Pancreas (tissue), 10 donors: ENCODE measurements around the gene CYB5R3. TPM values are rescaled to one million over a fixed set of nuclear protein-coding genes. Genes with fewer than 3 reads are reported as not detected.
A peak's percentile ranks its signal among the peaks of the same experiment; 100 is the strongest.

Source experiments
- ATAC-seq, 4 donors: fragments of 200-7000 bp; cut with Tn5 transposase; one replicate each; pipeline versions ENCODE4 v1.8.0 to v1.9.1; 2020; ENCODE audit warnings: mild to moderate bottlenecking in 4 of 4, moderate library complexity in 4 of 4
- DNase-seq, 6 donors: peaks; one replicate each; pipeline ENCODE4 v3.0.0-alpha.2; 2020
- FAIRE-seq: peaks from 2 replicates; lab custom pipeline; 2012; peaks lifted over from hg19 to GRCh38; lab: Jason Lieb, UNC
- H3K27ac ChIP-seq, 4 donors: fragments of 200-600 bp; sonication (generic); 1 replicate in 3 of 4; 2 replicates in 1 of 4; pipeline versions ENCODE4 v1.5.0 to v1.8.0; 2020
- H3K27me3 ChIP-seq, 4 donors: fragments of 200-600 bp; one replicate each; pipeline ENCODE4 v1.8.0; 2021
- H3K36me3 ChIP-seq, 3 donors: fragments of 200-600 bp; sonication (generic) in 1 of 3; one replicate each; pipeline versions ENCODE4 v1.5.0 to v1.8.0; 2020 to 2021
- H3K4me1 ChIP-seq, 3 donors: fragments of 200-600 bp; one replicate each; pipeline ENCODE4 v1.8.0; 2021
- H3K4me3 ChIP-seq, 4 donors: fragments of 200-600 bp; sonication (generic) in 2 of 4; one replicate each; pipeline versions ENCODE4 v1.5.0 to v1.8.0; 2020 to 2021
- H3K9me3 ChIP-seq, 4 donors: fragments of 200-600 bp; one replicate each; pipeline ENCODE4 v1.8.0; 2021
- CTCF ChIP-seq, 4 donors: fragments of 200-600 bp; sonication (generic) in 3 of 4; IDR thresholded peaks; one replicate each; pipeline versions ENCODE4 v1.5.0 to v1.8.0; 2021; ENCODE audit warnings: antibody characterized with exemption in 4 of 4
- WGBS, 2 donors: extraction: QIAGEN DNeasy Blood & Tissue Kit; methylation state at CpG; one replicate each; pipeline ENCODE4 v1.1.7; 2013; 5-methylcytosine and 5-hydroxymethylcytosine counted together
- intact Hi-C, 3 donors: fragments of 100-400 bp; cut with DNase I; formaldehyde crosslinking; loops; one replicate each; pipeline versions ENCODE4 v1.11.1 to v1.14.2; 2022
- polyA plus RNA-seq, 2 donors: library from polyadenylated mRNA; stranded (reverse); fragments of 200-250 nt; gene quantifications; one replicate each; pipeline ENCODE4 v1.2.3, GENCODE V29; 2013
- total RNA-seq, 6 donors: library from RNA; stranded (reverse); fragmentation: NEBNext Ultra II Directional in 4 of 6; extraction: Animal tissue kit (Norgen Biotek cat#: 25700) in 4 of 6; gene quantifications; one replicate each; pipeline versions ENCODE4 v1.2.1 to v1.2.4, GENCODE V29; 2021 to 2023
- donor health status: healthy with polysubstance abuse.
- donor health status: DM: no; HTN: no; CAD: no; lungs with moderate emphysema.
- donor health status: DM: no; HTN: no; CAD: no.
- donor health status: control.
- donor health status: control.
- donor health status: Bipolar disorder and iron deficiency.
- donor health status: DM: yes; HTN: yes; CAD: no.
- donor health status: DM: no; HTN: no; CAD: no.
- donor health status: DM: no; HTN: no; CAD: no.
- donor health status: DM: yes; HTN: yes; CAD: no.

The CYB5R3 gene
- total and polyA plus RNA-seq, 8 donors, result 32.6 to 105 (median 50.4) TPM

- Histone ChIP-seq H3K9me3 (no peaks in the 10 kb centered on the region), H3K27ac (no peak overlapping the region), H3K4me3 (no peak overlapping the region), H3K4me1 (peaks cover 7 to 14% (median 11%) of the 10 kb centered on the region in 3 donors), H3K36me3 (peaks cover 0 to 11% (median 6%) of the 10 kb centered on the region in 3 donors), H3K27me3 (no peaks in the 10 kb centered on the region)
- WGBS, 2 donors, result 87 to 91% methylated on average over 9 of the region's 9 CpGs
- no peak for FAIRE-seq
- TF ChIP-seq CTCF (IDR thresholded peaks at IDR 0.05), result no peak
- intact Hi-C loops, result no loop called here
- ATAC-seq, result no peak
- DNase-seq, result no peak
These were observed 9.5 kb downstream of the CYB5R3 start for GRCh38 chr22:42639541-42640241.

GRCh38 chr22:42637555-42637954, 11.6 kb downstream of the CYB5R3 start:
- Histone ChIP-seq H3K4me3 (no peak overlapping the region), H3K36me3 (peaks cover 0 to 20% (median 14%) of the 10 kb centered on the region in 3 donors), H3K4me1 (peaks cover 0 to 6% (median 0%) of the 10 kb centered on the region in 3 donors), H3K27me3 (no peaks in the 10 kb centered on the region), H3K27ac (no peak overlapping the region), H3K9me3 (no peaks in the 10 kb centered on the region)
- intact Hi-C loops, result no loop called here
- no peak for ATAC-seq
- TF ChIP-seq CTCF (IDR thresholded peaks at IDR 0.05), result no peak
- FAIRE-seq, result no peak
- no peak for DNase-seq
- 84 to 95% methylated on average over 12 of the region's 12 CpGs for WGBS, 2 donors

GRCh38 chr22:42636506-42636905, 12.7 kb downstream of the CYB5R3 start:
- no peaks in the 10 kb centered on the region for H3K9me3 ChIP-seq
- H3K36me3 ChIP-seq, result peaks cover 0 to 31% (median 14%) of the 10 kb centered on the region in 3 donors
- H3K27me3 ChIP-seq, result no peaks in the 10 kb centered on the region
- DNase-seq, result no peak
- no peak overlapping the region for H3K27ac ChIP-seq
- no peaks in the 10 kb centered on the region for H3K4me1 ChIP-seq
- 93% methylated on average over 17 of the region's 17 CpGs for WGBS, 2 donors
- no peak overlapping the region for H3K4me3 ChIP-seq
- TF ChIP-seq CTCF (IDR thresholded peaks at IDR 0.05), result no peak
- FAIRE-seq, result no peak
- ATAC-seq, result no peak
- intact Hi-C loops, result no loop called here

GRCh38 chr22:42635531-42635930, 13.7 kb downstream of the CYB5R3 start:
- H3K36me3 ChIP-seq, result peaks cover 0 to 41% (median 19%) of the 10 kb centered on the region in 3 donors
- peak in 2 of 4 donors; percentile 46 to 54 for ATAC-seq
- no peaks in the 10 kb centered on the region for H3K4me1 ChIP-seq
- WGBS, 2 donors, result 86 to 95% methylated on average over 3 of the region's 3 CpGs
- no peaks in the 10 kb centered on the region for H3K9me3 ChIP-seq
- no peak for TF ChIP-seq CTCF (IDR thresholded peaks at IDR 0.05)
- H3K4me3 ChIP-seq, result no peak overlapping the region
- intact Hi-C loops, result no loop called here
- no peak for DNase-seq
- H3K27me3 ChIP-seq, result no peaks in the 10 kb centered on the region
- no peak for FAIRE-seq
- no peak overlapping the region for H3K27ac ChIP-seq

- Histone ChIP-seq H3K4me3 (no peak overlapping the region), H3K9me3 (no peaks in the 10 kb centered on the region), H3K4me1 (no peaks in the 10 kb centered on the region), H3K27me3 (no peaks in the 10 kb centered on the region), H3K27ac (no peak overlapping the region), H3K36me3 (peaks cover 0 to 65% (median 31%) of the 10 kb centered on the region in 3 donors)
- ATAC-seq (no peak), DNase-seq (no peak), FAIRE-seq (no peak)
- intact Hi-C loops, result no loop called here
- TF ChIP-seq CTCF (IDR thresholded peaks at IDR 0.05), result no peak
- 95 to 98% methylated on average over 9 of the region's 9 CpGs for WGBS, 2 donors
These were observed 16.2 kb downstream of the CYB5R3 start for GRCh38 chr22:42633013-42633412.
